ENCODE measurements around the gene NYAP2.

Gene NYAP2

GRCh38 chr2:225428360-225428759, 28.9 kb downstream of the NYAP2 start:
- Histone ChIP-seq H3K27ac (ENCODE audit: low read depth, low read length) (no peak overlapping the region), H3K4me1 (ENCODE audit: control insufficient read depth, insufficient read depth, low read length) (no peaks in the 10 kb centered on the region; the same call in 1 of the 2 replicates), H3K4me3 (ENCODE audit: low read depth, low read length) (no peak overlapping the region), H3K27me3 (ENCODE audit: control insufficient read depth, insufficient read depth, low read length) (no peaks in the 10 kb centered on the region), H3K9me3 (ENCODE audit: control insufficient read depth, insufficient read depth, low read depth, low read length) (no peaks in the 10 kb centered on the region), H3K9ac (ENCODE audit: low read length) (no peak overlapping the region), H3K36me3 (ENCODE audit: control insufficient read depth, insufficient read depth, low read length) (no peaks in the 10 kb centered on the region)

DNA sequence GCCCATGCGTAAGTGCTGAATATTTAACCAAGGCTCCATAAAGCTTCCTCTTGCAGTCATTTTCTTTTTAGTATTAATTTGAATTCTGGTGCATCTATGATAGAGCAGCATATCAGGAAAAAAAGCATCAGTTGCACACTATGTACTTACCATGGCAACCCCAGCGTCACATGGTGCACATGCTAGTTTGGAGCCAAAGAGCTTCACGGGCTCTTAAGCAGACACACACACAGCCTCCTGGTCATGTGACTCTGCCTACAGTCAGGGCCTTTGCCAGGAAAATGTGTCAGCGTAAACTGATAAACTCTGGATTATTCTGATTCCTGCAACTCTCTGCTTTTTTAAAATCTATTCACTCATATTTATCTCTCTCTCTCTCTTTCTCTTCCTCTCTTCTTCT, 30.2 kb downstream of the NYAP2 start:
- Histone ChIP-seq H3K27ac (ENCODE audit: low read depth, low read length) (no peak overlapping the region), H3K27me3 (ENCODE audit: control insufficient read depth, insufficient read depth, low read length) (no peaks in the 10 kb centered on the region), H3K9me3 (ENCODE audit: control insufficient read depth, insufficient read depth, low read depth, low read length) (no peaks in the 10 kb centered on the region)

GRCh38 chr2:225431105-225431863, 31.8 kb downstream of the NYAP2 start:
- Histone ChIP-seq H3K27ac (ENCODE audit: low read depth, low read length) (no peak overlapping the region), H3K27me3 (ENCODE audit: control insufficient read depth, insufficient read depth, low read length) (no peaks in the 10 kb centered on the region), H3K9ac (ENCODE audit: low read length) (no peak overlapping the region), H3K4me3 (ENCODE audit: low read depth, low read length) (no peak overlapping the region), H3K9me3 (ENCODE audit: control insufficient read depth, insufficient read depth, low read depth, low read length) (no peaks in the 10 kb centered on the region), H3K4me1 (ENCODE audit: control insufficient read depth, insufficient read depth, low read length) (no peaks in the 10 kb centered on the region; the same call in 1 of the 2 replicates), H3K36me3 (ENCODE audit: control insufficient read depth, insufficient read depth, low read length) (no peaks in the 10 kb centered on the region)

More for the DNA sequence above, 30.2 kb downstream of the NYAP2 start:
- no peak overlapping the region for H3K4me3 ChIP-seq (ENCODE audit: low read depth, low read length)
- H3K9ac ChIP-seq (ENCODE audit: low read length), result no peak overlapping the region
- no peaks in the 10 kb centered on the region; the same call in 1 of the 2 replicates for H3K4me1 ChIP-seq (ENCODE audit: control insufficient read depth, insufficient read depth, low read length)
- no peaks in the 10 kb centered on the region for H3K36me3 ChIP-seq (ENCODE audit: control insufficient read depth, insufficient read depth, low read length)

GRCh38 chr2:225434014-225434413, 34.5 kb downstream of the NYAP2 start:
- Histone ChIP-seq H3K4me1 (ENCODE audit: control insufficient read depth, insufficient read depth, low read length) (no peaks in the 10 kb centered on the region; the same call in 1 of the 2 replicates), H3K27ac (ENCODE audit: low read depth, low read length) (no peak overlapping the region), H3K9ac (ENCODE audit: low read length) (no peak overlapping the region), H3K9me3 (ENCODE audit: control insufficient read depth, insufficient read depth, low read depth, low read length) (no peaks in the 10 kb centered on the region), H3K27me3 (ENCODE audit: control insufficient read depth, insufficient read depth, low read length) (no peaks in the 10 kb centered on the region), H3K4me3 (ENCODE audit: low read depth, low read length) (no peak overlapping the region), H3K36me3 (ENCODE audit: control insufficient read depth, insufficient read depth, low read length) (no peaks in the 10 kb centered on the region)

GRCh38 chr2:225437319-225437718, 37.8 kb downstream of the NYAP2 start:
- H3K4me1 ChIP-seq (ENCODE audit: control insufficient read depth, insufficient read depth, low read length), result no peaks in the 10 kb centered on the region
- H3K36me3 ChIP-seq (ENCODE audit: control insufficient read depth, insufficient read depth, low read length), result no peaks in the 10 kb centered on the region
- H3K9me3 ChIP-seq (ENCODE audit: control insufficient read depth, insufficient read depth, low read depth, low read length), result no peaks in the 10 kb centered on the region
- no peaks in the 10 kb centered on the region for H3K27me3 ChIP-seq (ENCODE audit: control insufficient read depth, insufficient read depth, low read length)
- H3K9ac ChIP-seq (ENCODE audit: low read length), result no peak overlapping the region
- H3K4me3 ChIP-seq (ENCODE audit: low read depth, low read length), result no peak overlapping the region
- no peak overlapping the region for H3K27ac ChIP-seq (ENCODE audit: low read depth, low read length)

- H3K4me3 ChIP-seq (ENCODE audit: low read depth, low read length), result no peak overlapping the region
- no peak overlapping the region for H3K27ac ChIP-seq (ENCODE audit: low read depth, low read length)
- H3K4me1 ChIP-seq (ENCODE audit: control insufficient read depth, insufficient read depth, low read length), result no peaks in the 10 kb centered on the region
- H3K9ac ChIP-seq (ENCODE audit: low read length), result no peak overlapping the region
- H3K27me3 ChIP-seq (ENCODE audit: control insufficient read depth, insufficient read depth, low read length), result no peaks in the 10 kb centered on the region
- no peaks in the 10 kb centered on the region for H3K9me3 ChIP-seq (ENCODE audit: control insufficient read depth, insufficient read depth, low read depth, low read length)
- no peaks in the 10 kb centered on the region for H3K36me3 ChIP-seq (ENCODE audit: control insufficient read depth, insufficient read depth, low read length)
Observed at GRCh38 chr2:225438248-225438647, 38.7 kb downstream of the NYAP2 start.

GRCh38 chr2:225452677-225453076, 53.2 kb downstream of the NYAP2 start:
- H3K4me3 ChIP-seq (ENCODE audit: low read depth, low read length), result no peak overlapping the region
- H3K4me1 ChIP-seq (ENCODE audit: control insufficient read depth, insufficient read depth, low read length), result peaks cover 13% of the 10 kb centered on the region; the same call in 1 of the 2 replicates
- no peak overlapping the region for H3K9ac ChIP-seq (ENCODE audit: low read length)
- H3K27ac ChIP-seq (ENCODE audit: low read depth, low read length), result no peak overlapping the region
- H3K9me3 ChIP-seq (ENCODE audit: control insufficient read depth, insufficient read depth, low read depth, low read length), result no peaks in the 10 kb centered on the region
- H3K27me3 ChIP-seq (ENCODE audit: control insufficient read depth, insufficient read depth, low read length), result no peaks in the 10 kb centered on the region
- H3K36me3 ChIP-seq (ENCODE audit: control insufficient read depth, insufficient read depth, low read length), result no peaks in the 10 kb centered on the region

DNA sequence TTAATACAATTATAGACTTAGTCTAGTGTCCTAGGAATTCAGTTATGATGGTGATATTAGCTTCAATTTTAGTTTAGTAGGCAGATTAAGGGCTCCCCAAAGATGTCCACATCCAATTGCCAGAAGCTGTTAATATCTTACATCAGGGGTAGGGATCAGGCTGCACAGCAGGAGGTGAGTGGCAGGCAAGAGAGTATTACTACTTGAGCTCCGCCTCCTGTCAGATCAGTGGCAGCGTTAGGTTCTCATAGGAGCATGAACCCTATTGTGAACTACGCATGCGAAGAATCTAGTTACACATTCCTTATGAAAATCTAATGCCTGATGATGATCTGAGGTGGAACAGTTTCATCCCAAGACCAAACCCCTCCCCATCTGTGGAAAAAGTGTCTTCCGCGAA, 54.9 kb downstream of the NYAP2 start:
- Histone ChIP-seq H3K36me3 (ENCODE audit: control insufficient read depth, insufficient read depth, low read length) (no peaks in the 10 kb centered on the region), H3K27me3 (ENCODE audit: control insufficient read depth, insufficient read depth, low read length) (no peaks in the 10 kb centered on the region), H3K4me3 (ENCODE audit: low read depth, low read length) (no peak overlapping the region), H3K9me3 (ENCODE audit: control insufficient read depth, insufficient read depth, low read depth, low read length) (no peaks in the 10 kb centered on the region), H3K4me1 (ENCODE audit: control insufficient read depth, insufficient read depth, low read length) (peaks cover 13% of the 10 kb centered on the region; the same call in 1 of the 2 replicates), H3K9ac (ENCODE audit: low read length) (no peak overlapping the region), H3K27ac (ENCODE audit: low read depth, low read length) (no peak overlapping the region)

GRCh38 chr2:225456619-225457260, 57.2 kb downstream of the NYAP2 start:
- Histone ChIP-seq H3K27ac (ENCODE audit: low read depth, low read length) (no peak overlapping the region), H3K4me3 (ENCODE audit: low read depth, low read length) (no peak overlapping the region), H3K27me3 (ENCODE audit: control insufficient read depth, insufficient read depth, low read length) (no peaks in the 10 kb centered on the region), H3K9me3 (ENCODE audit: control insufficient read depth, insufficient read depth, low read depth, low read length) (no peaks in the 10 kb centered on the region), H3K36me3 (ENCODE audit: control insufficient read depth, insufficient read depth, low read length) (no peaks in the 10 kb centered on the region), H3K4me1 (ENCODE audit: control insufficient read depth, insufficient read depth, low read length) (peaks cover 13% of the 10 kb centered on the region; the same call in 1 of the 2 replicates), H3K9ac (ENCODE audit: low read length) (no peak overlapping the region)

DNA sequence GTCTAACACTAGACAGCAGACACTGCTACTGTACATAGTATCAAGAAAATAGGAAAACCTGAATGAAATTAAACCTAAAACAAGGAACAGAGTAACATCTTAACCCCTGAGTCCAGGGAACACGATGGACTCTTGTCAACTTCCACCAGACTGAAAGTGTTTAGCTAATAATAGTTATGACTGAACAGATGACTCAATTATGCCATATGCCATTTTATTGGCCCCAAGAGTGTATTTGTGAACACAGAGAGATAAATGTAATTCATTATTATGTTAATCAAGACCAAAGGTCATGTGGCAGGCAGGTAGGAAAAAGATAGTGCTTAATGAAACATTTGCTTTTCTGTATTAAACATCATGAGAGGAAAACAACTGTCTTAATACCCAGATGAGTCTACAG, 58.0 kb downstream of the NYAP2 start:
- peaks cover 11% of the 10 kb centered on the region; the same call in 1 of the 2 replicates for H3K4me1 ChIP-seq (ENCODE audit: control insufficient read depth, insufficient read depth, low read length)
- H3K9me3 ChIP-seq (ENCODE audit: control insufficient read depth, insufficient read depth, low read depth, low read length), result no peaks in the 10 kb centered on the region
- no peaks in the 10 kb centered on the region for H3K36me3 ChIP-seq (ENCODE audit: control insufficient read depth, insufficient read depth, low read length)
- no peak overlapping the region for H3K4me3 ChIP-seq (ENCODE audit: low read depth, low read length)
- H3K27me3 ChIP-seq (ENCODE audit: control insufficient read depth, insufficient read depth, low read length), result no peaks in the 10 kb centered on the region
- H3K27ac ChIP-seq (ENCODE audit: low read depth, low read length), result no peak overlapping the region
- H3K9ac ChIP-seq (ENCODE audit: low read length), result no peak overlapping the region

GRCh38 chr2:225458431-225459117, 59.1 kb downstream of the NYAP2 start:
- H3K9ac ChIP-seq (ENCODE audit: low read length), result no peak overlapping the region
- no peak overlapping the region for H3K27ac ChIP-seq (ENCODE audit: low read depth, low read length)
- no peaks in the 10 kb centered on the region for H3K36me3 ChIP-seq (ENCODE audit: control insufficient read depth, insufficient read depth, low read length)
- H3K4me1 ChIP-seq (ENCODE audit: control insufficient read depth, insufficient read depth, low read length), result peaks cover 11% of the 10 kb centered on the region; the same call in 1 of the 2 replicates
- H3K27me3 ChIP-seq (ENCODE audit: control insufficient read depth, insufficient read depth, low read length), result no peaks in the 10 kb centered on the region
- H3K4me3 ChIP-seq (ENCODE audit: low read depth, low read length), result no peak overlapping the region
- H3K9me3 ChIP-seq (ENCODE audit: control insufficient read depth, insufficient read depth, low read depth, low read length), result no peaks in the 10 kb centered on the region

All from HUES6 (cell line).